Caco-2 (cell line): ENCODE measurements around the gene RBMS2. TPM values are rescaled to one million over a fixed set of nuclear protein-coding genes. Genes with fewer than 3 reads are reported as not detected.

ENCODE experiments used
- BruUV-seq: library from RNA; stranded (reverse); fragments of 400-500 nt; replicated peaks from 2 replicates; lab custom pipeline; 2021; lab: Mats Ljungman, UMichigan
- CTCF ChIA-PET: fragments of 300-600 bp; sonication (Branson Sonifier 250); formaldehyde crosslinking; loops from one replicate; lab custom pipeline; 2022; ENCODE audit warnings: antibody characterized with exemption; lab: Charles Lee
- POLR2A ChIA-PET: fragments of 300-600 bp; sonication (Branson Sonifier 250); formaldehyde crosslinking; loops from one replicate; lab custom pipeline; 2022; ENCODE audit warnings: antibody characterized with exemption; lab: Charles Lee
- DNase-seq, 2 experiments: peaks; one replicate each; pipeline versions ENCODE4 v3.0.0 to v3.0.0-alpha.2; 2020 to 2022
- H3K27me3 ChIP-seq: replicated peaks from 2 replicates; pipeline ENCODE4 v1.6.0; 2011; ENCODE audit warnings: low read length; ENCODE audit not compliant: control insufficient read depth, insufficient read depth
- H3K36me3 ChIP-seq: 2 replicates; pipeline ENCODE4 v1.5.1; 2011; ENCODE audit warnings: low read length; ENCODE audit not compliant: control insufficient read depth, insufficient read depth
- H3K4me1 ChIP-seq: fragments of 250-450 bp; sonication (Bioruptor Pico); 2 replicates; pipeline ENCODE4 v1.5.1; 2020; ENCODE audit warnings: mild to moderate bottlenecking
- H3K4me3 ChIP-seq: 2 replicates; pipeline ENCODE4 v1.5.1; 2011; ENCODE audit warnings: low read depth, mild to moderate bottlenecking, control low read depth, low read length
- H3K9me3 ChIP-seq: fragments of 250-450 bp; sonication (Bioruptor Pico); 2 replicates; pipeline ENCODE4 v1.5.1; 2020; ENCODE audit warnings: mild to moderate bottlenecking, moderate library complexity
- H3K27ac Mint-ChIP-seq: one replicate; pipeline ENCODE4 v1.8.0; 2022; ENCODE audit warnings: mixed read lengths; ENCODE audit not compliant: unreplicated experiment
- H3K27me3 Mint-ChIP-seq: one replicate; pipeline ENCODE4 v1.8.0; 2022; ENCODE audit warnings: mixed read lengths; ENCODE audit not compliant: insufficient read depth, unreplicated experiment
- H3K36me3 Mint-ChIP-seq: one replicate; pipeline ENCODE4 v1.8.0; 2022; ENCODE audit warnings: mild to moderate bottlenecking, mixed read lengths; ENCODE audit not compliant: insufficient read depth, unreplicated experiment
- H3K4me1 Mint-ChIP-seq: one replicate; pipeline ENCODE4 v1.8.0; 2022; ENCODE audit warnings: low read depth, mixed read lengths; ENCODE audit not compliant: unreplicated experiment
- H3K4me3 Mint-ChIP-seq: one replicate; pipeline ENCODE4 v1.8.0; 2022; ENCODE audit warnings: mild to moderate bottlenecking, moderate library complexity, mixed read lengths; ENCODE audit not compliant: unreplicated experiment
- H3K9me3 Mint-ChIP-seq: one replicate; pipeline ENCODE4 v1.8.0; 2022; ENCODE audit warnings: mixed read lengths; ENCODE audit not compliant: unreplicated experiment
- CTCF ChIP-seq, 2 experiments: fragments of 200-600 bp in 1 of 2; IDR thresholded peaks; 1 replicate in 1 of 2; 2 replicates in 1 of 2; pipeline versions ENCODE4 v1.5.1 to v1.8.0; 2011 to 2022; ENCODE audit warnings: antibody characterized with exemption in 1 of 2, control low read depth in 1 of 2, inconsistent platforms in 1 of 2, low read depth in 1 of 2, low read length in 1 of 2, mild to moderate bottlenecking in 1 of 2, moderate library complexity in 1 of 2; ENCODE audit not compliant: insufficient read depth in 1 of 2, severe bottlenecking in 1 of 2, unreplicated experiment in 1 of 2
- intact Hi-C: fragments of 100-400 bp; cut with micrococcal nuclease; formaldehyde crosslinking; loops from one replicate; pipeline ENCODE4 v1.10.0; 2022; ENCODE audit not compliant: unreplicated experiment
- total RNA-seq: library from RNA; stranded (reverse); gene quantifications from 2 replicates; pipeline ENCODE4 v1.2.3, GENCODE V29; 2022

The RBMS2 gene
- total RNA-seq, 1 experiment from 2014 or later: 39.5 TPM

GRCh38 chr12:56636675-56637540, 115.3 kb downstream of the RBMS2 start:
- no peaks in the 10 kb centered on the region for H3K27me3 Mint-ChIP-seq
- CTCF ChIA-PET: interaction anchor here (0.6 to 2.1 kb wide), 41 partner anchors 8 to 590 kb away, joined by 3 to 21 read pairs (median 4); partner anchors contain the start of genes ATP5F1B, ESYT1, GLS2 and LRP1
- Histone ChIP-seq H3K4me3 (peak overlapping the region; percentile 85), H3K27me3 (no peaks in the 10 kb centered on the region), H3K9me3 (no peaks in the 10 kb centered on the region), H3K4me1 (peaks cover 23% of the 10 kb centered on the region), H3K36me3 (no peaks in the 10 kb centered on the region)
- POLR2A ChIA-PET: interaction anchor here (0.5 to 1.6 kb wide), 11 partner anchors 8 to 381 kb away, joined by 3 to 43 read pairs (median 5); partner anchors contain the start of genes ATP5F1B, NACA, PTGES3 and RBMS2
- TSS peak; percentile 49 for BruUV-seq
- peaks cover 6% of the 10 kb centered on the region for H3K4me1 Mint-ChIP-seq
- no peaks in the 10 kb centered on the region for H3K9me3 Mint-ChIP-seq
- peaks cover 86% of the 10 kb centered on the region for H3K36me3 Mint-ChIP-seq
- peak; percentile 98 to 99 for DNase-seq
- peak; percentile 57 to 80 for TF ChIP-seq CTCF (IDR thresholded peaks at IDR 0.05; ENCODE audit: insufficient read depth in 1 of 2, low read depth in 1 of 2, low read length in 1 of 2, severe bottlenecking in 1 of 2, unreplicated experiment in 1 of 2)
- intact Hi-C loops: loop anchor here (1.0 to 5.0 kb wide), 6 partner anchors 9 to 665 kb away; partner anchors contain the start of genes PTGES3 and RAB5B
- H3K4me3 Mint-ChIP-seq: peak overlapping the region; percentile 98
- peak overlapping the region; percentile 92 for H3K27ac Mint-ChIP-seq

- H3K36me3 Mint-ChIP-seq: peaks cover 88% of the 10 kb centered on the region
- Histone ChIP-seq H3K4me1 (peaks cover 16% of the 10 kb centered on the region), H3K9me3 (no peaks in the 10 kb centered on the region), H3K27me3 (no peaks in the 10 kb centered on the region), H3K36me3 (no peaks in the 10 kb centered on the region), H3K4me3 (no peak overlapping the region)
- no peaks in the 10 kb centered on the region for H3K27me3 Mint-ChIP-seq
- BruUV-seq: no TSS peak
- TF ChIP-seq CTCF (IDR thresholded peaks at IDR 0.05; ENCODE audit: insufficient read depth in 1 of 2, low read depth in 1 of 2, low read length in 1 of 2, severe bottlenecking in 1 of 2, unreplicated experiment in 1 of 2): no peak
- ChIA-PET POLR2A (no interaction called here), CTCF (no interaction called here)
- intact Hi-C loops: loop anchor here (1.0 to 5.0 kb wide), 6 partner anchors 9 to 665 kb away; partner anchors contain the start of genes PTGES3 and RAB5B
- no peaks in the 10 kb centered on the region for H3K9me3 Mint-ChIP-seq
- H3K4me1 Mint-ChIP-seq: peaks cover 4% of the 10 kb centered on the region
- H3K4me3 Mint-ChIP-seq: no peak overlapping the region
- no peak for DNase-seq
- H3K27ac Mint-ChIP-seq: no peak overlapping the region
Observed at GRCh38 chr12:56637621-56638020, 116.0 kb downstream of the RBMS2 start.

GRCh38 chr12:56641219-56641618, 119.6 kb downstream of the RBMS2 start:
- no peak for DNase-seq
- intact Hi-C loops: no loop called here
- ChIA-PET CTCF (no interaction called here), POLR2A (no interaction called here)
- no peaks in the 10 kb centered on the region for H3K9me3 Mint-ChIP-seq
- no peak overlapping the region for H3K27ac Mint-ChIP-seq
- H3K4me1 ChIP-seq: peaks cover 10% of the 10 kb centered on the region
- peaks cover 4% of the 10 kb centered on the region for H3K4me1 Mint-ChIP-seq
- TF ChIP-seq CTCF (IDR thresholded peaks at IDR 0.05; ENCODE audit: insufficient read depth in 1 of 2, low read depth in 1 of 2, low read length in 1 of 2, severe bottlenecking in 1 of 2, unreplicated experiment in 1 of 2): no peak
- H3K27me3 ChIP-seq: no peaks in the 10 kb centered on the region
- no peak overlapping the region for H3K4me3 ChIP-seq
- BruUV-seq: no TSS peak
- peaks cover 99% of the 10 kb centered on the region for H3K36me3 Mint-ChIP-seq
- H3K9me3 ChIP-seq: no peaks in the 10 kb centered on the region
- H3K36me3 ChIP-seq: peaks cover 5% of the 10 kb centered on the region
- H3K27me3 Mint-ChIP-seq: no peaks in the 10 kb centered on the region
- no peak overlapping the region for H3K4me3 Mint-ChIP-seq
